HepG2 (cell line): ENCODE results near the gene PLP1. TPM values are rescaled to one million over a fixed set of nuclear protein-coding genes. Genes with fewer than 3 reads are reported as not detected.

Experiments
- GPN1 ChIP-seq: sonication (generic); formaldehyde crosslinking; IDR thresholded peaks from 2 replicates; pipeline ENCODE4 v1.5.1; 2020; ENCODE audit warnings: missing genetic modification reagents, borderline replicate concordance
- polyA plus RNA-seq, 8 experiments: library from polyadenylated mRNA; depleted of rRNA in 3 of 8; stranded (reverse) in 7 of 8; unstranded in 1 of 8; fragments of >200 nt; fragmentation: Illumina TruSeq in 4 of 8; extraction: Trizol in 4 of 8; gene quantifications; 2 replicates each; pipeline versions ENCODE4 v1.2.1 to v1.2.3, GENCODE V29; 2011 to 2016; ENCODE audit warnings: low read depth in 4 of 8, missing spikeins in 1 of 8, mixed read lengths in 1 of 8; ENCODE audit not compliant: insufficient read depth in 1 of 8
- total RNA-seq, 5 experiments: library from RNA; depleted of rRNA; stranded (reverse); fragments of >200 nt; fragmentation: Illumina TruSeq; extraction: Trizol; gene quantifications; 2 replicates each; pipeline ENCODE4 v1.2.3, GENCODE V29; 2016; ENCODE audit warnings: low read depth in 1 of 5
- TF ChIP-seq, protein P1 (sequence below), 2 experiments: sonication (generic) in 1 of 2; formaldehyde crosslinking in 1 of 2; IDR thresholded peaks; 2 replicates each; pipeline versions ENCODE4 v1.4.0 to v1.6.1; 2016 to 2020; ENCODE audit warnings: borderline replicate concordance in 1 of 2, low read depth in 1 of 2, mild to moderate bottlenecking in 1 of 2, missing genetic modification reagents in 1 of 2
- TF ChIP-seq, protein P2 (sequence below), 2 experiments: IDR thresholded peaks; 2 replicates each; pipeline ENCODE4 v1.6.1; 2011 to 2012; ENCODE audit warnings: low read length in 2 of 2, borderline replicate concordance in 1 of 2, low read depth in 1 of 2, mild to moderate bottlenecking in 1 of 2, moderate library complexity in 1 of 2
- TF ChIP-seq, protein P3 (sequence below): sonication (generic); formaldehyde crosslinking; IDR thresholded peaks from 2 replicates; pipeline ENCODE4 v1.4.0; 2020; ENCODE audit warnings: mild to moderate bottlenecking, missing genetic modification reagents

PLP1 gene
- total and polyA plus RNA-seq, 2 of the 13 experiments (the other 11 are each of a cell fraction or from before 2014, with no cell fraction given), result 0.15 to 0.27 TPM

DNA sequence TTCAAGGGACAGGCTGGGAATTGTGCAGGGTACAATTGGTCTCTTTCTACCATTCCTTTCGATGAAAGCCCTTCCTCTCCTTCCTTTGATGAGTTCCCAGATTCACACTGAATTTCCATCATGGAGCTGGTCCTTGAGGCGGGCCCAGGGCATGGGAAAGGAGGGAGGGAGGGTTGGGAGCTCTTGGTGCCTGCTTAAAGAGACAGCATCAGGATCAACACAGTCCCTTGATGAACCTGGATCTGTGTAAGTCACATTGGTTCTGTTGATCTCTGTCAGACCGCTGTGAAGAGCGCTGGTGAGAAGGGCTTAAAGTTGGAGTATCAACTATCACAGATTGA is 4.4 kb downstream of the PLP1 start (continued):
- TF ChIP-seq, protein P1, sequence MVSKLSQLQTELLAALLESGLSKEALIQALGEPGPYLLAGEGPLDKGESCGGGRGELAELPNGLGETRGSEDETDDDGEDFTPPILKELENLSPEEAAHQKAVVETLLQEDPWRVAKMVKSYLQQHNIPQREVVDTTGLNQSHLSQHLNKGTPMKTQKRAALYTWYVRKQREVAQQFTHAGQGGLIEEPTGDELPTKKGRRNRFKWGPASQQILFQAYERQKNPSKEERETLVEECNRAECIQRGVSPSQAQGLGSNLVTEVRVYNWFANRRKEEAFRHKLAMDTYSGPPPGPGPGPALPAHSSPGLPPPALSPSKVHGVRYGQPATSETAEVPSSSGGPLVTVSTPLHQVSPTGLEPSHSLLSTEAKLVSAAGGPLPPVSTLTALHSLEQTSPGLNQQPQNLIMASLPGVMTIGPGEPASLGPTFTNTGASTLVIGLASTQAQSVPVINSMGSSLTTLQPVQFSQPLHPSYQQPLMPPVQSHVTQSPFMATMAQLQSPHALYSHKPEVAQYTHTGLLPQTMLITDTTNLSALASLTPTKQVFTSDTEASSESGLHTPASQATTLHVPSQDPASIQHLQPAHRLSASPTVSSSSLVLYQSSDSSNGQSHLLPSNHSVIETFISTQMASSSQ (IDR thresholded peaks at IDR 0.05; ENCODE audit: low read depth), result no peak
- TF ChIP-seq, protein P1 (CRISPR knock-in tag; IDR thresholded peaks at IDR 0.05; ENCODE audit: borderline replicate concordance), result no peak
- TF ChIP-seq, protein P2, sequence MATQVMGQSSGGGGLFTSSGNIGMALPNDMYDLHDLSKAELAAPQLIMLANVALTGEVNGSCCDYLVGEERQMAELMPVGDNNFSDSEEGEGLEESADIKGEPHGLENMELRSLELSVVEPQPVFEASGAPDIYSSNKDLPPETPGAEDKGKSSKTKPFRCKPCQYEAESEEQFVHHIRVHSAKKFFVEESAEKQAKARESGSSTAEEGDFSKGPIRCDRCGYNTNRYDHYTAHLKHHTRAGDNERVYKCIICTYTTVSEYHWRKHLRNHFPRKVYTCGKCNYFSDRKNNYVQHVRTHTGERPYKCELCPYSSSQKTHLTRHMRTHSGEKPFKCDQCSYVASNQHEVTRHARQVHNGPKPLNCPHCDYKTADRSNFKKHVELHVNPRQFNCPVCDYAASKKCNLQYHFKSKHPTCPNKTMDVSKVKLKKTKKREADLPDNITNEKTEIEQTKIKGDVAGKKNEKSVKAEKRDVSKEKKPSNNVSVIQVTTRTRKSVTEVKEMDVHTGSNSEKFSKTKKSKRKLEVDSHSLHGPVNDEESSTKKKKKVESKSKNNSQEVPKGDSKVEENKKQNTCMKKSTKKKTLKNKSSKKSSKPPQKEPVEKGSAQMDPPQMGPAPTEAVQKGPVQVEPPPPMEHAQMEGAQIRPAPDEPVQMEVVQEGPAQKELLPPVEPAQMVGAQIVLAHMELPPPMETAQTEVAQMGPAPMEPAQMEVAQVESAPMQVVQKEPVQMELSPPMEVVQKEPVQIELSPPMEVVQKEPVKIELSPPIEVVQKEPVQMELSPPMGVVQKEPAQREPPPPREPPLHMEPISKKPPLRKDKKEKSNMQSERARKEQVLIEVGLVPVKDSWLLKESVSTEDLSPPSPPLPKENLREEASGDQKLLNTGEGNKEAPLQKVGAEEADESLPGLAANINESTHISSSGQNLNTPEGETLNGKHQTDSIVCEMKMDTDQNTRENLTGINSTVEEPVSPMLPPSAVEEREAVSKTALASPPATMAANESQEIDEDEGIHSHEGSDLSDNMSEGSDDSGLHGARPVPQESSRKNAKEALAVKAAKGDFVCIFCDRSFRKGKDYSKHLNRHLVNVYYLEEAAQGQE (IDR thresholded peaks at IDR 0.05; ENCODE audit: borderline replicate concordance in 1 of 2, low read depth in 1 of 2, low read length in 2 of 2), result no peak
- no peak for TF ChIP-seq GPN1 (CRISPR knock-in tag)
- TF ChIP-seq, protein P3, sequence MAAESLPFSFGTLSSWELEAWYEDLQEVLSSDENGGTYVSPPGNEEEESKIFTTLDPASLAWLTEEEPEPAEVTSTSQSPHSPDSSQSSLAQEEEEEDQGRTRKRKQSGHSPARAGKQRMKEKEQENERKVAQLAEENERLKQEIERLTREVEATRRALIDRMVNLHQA, result no peak
- TF ChIP-seq, all 625 proteins: peak for 0
